A172 (cell line): Measurements from ENCODE around the gene ATXN7L1. TPM values are rescaled to one million over a fixed set of nuclear protein-coding genes. Genes with fewer than 3 reads are reported as not detected.
A peak's percentile ranks its signal among the peaks of the same experiment; 100 is the strongest.
"Not testable (repeated sequence)": the region's sequence is repeated elsewhere in the genome, so short reads cannot be mapped to it uniquely, and the experiment has no call there.

Experiments
- DNase-seq: peaks from one replicate; pipeline ENCODE4 v3.0.0-alpha.2; 2015; ENCODE audit warnings: low spot score
- total RNA-seq: library from RNA; depleted of rRNA; stranded (reverse); fragments of >200 nt; shearing (Covaris generic); gene quantifications from 2 replicates; pipeline ENCODE4 v1.2.3, GENCODE V29; 2014

Gene ATXN7L1
- total RNA-seq, 1 experiment from 2014 or later, result 1.6 TPM

- DNase-seq, result no peak
These were observed 73.6 kb downstream of the ATXN7L1 start for GRCh38 chr7:105802604-105803428.

DNA sequence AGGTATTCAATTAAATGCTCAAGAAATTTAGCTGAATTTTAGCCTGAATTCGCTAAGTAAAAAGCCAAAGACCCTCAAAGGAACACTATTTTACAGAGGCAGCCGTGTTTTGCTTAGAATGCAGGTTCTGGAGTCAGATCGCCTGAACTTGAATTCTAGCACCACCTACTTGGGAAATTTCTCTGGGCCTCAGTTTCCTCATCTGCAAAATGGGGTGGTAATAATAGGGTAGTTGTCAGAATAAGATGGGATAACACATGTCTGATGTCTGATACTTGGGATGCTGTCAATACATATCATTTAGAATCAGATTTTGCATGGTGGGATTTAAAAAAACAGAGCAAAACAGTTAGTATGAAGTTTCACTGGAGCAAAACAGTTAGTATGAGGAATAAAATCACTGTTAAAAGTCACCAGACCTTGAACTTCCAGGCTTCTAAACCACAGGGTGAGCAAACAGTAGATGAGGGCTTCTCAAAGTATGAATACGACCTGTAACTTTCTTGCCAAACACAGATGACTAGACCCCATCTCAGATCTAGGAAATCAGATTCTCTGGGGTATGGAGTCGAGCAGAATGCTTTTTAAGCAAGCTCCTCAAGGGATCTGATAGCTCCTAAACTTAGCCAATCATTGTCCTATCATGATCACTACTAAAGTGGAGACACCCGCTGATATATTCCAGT, 75.4 kb downstream of the ATXN7L1 start:
- DNase-seq, result no peak

DNA sequence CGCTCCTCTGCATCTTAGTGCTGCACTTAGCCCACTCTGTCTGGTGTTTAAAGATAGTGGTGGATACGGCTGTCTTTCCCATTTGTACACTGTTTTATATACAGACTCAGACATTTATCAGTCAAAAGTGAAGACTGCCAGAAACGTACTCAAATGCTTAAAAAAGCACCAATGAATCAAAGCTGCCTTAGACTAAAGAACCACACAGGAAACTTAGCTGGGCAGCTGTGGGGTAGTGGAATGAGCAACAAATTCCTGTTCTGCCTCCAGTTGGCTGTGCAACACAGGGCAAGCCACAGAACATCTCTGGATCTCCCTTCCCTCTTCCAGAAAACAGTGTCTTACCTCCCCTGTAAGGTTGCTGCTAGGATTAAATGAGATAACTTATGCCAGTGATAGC, 76.0 kb downstream of the ATXN7L1 start:
- no peak for DNase-seq

- DNase-seq, result no peak
These were observed 76.7 kb downstream of the ATXN7L1 start for GRCh38 chr7:105799677-105800076.

DNA sequence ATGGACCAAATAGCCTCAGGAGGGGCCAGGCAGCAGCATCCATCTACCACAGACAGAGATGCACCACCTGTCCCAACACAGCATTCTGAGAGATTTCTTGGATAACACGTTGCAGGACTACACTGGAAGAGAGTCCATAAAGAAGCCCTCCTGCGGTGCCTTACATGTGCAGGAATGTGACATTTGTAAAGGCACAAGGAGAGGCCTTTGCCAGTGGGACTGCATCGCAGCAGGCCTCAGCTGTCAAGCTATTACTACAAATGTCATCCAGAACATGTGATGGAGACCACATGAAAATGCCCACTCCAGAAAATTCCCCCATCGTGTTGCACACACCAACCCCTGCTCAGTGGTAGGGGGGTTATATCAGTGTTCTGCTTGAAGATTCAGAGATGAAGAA, 77.4 kb downstream of the ATXN7L1 start:
- no peak for DNase-seq

- no peak for DNase-seq
These were observed 78.7 kb downstream of the ATXN7L1 start for GRCh38 chr7:105797652-105798051.

- no peak for DNase-seq
These were observed 80.0 kb downstream of the ATXN7L1 start for GRCh38 chr7:105796365-105796764.

GRCh38 chr7:105794741-105795729, 81.4 kb downstream of the ATXN7L1 start:
- DNase-seq, result no peak

DNA sequence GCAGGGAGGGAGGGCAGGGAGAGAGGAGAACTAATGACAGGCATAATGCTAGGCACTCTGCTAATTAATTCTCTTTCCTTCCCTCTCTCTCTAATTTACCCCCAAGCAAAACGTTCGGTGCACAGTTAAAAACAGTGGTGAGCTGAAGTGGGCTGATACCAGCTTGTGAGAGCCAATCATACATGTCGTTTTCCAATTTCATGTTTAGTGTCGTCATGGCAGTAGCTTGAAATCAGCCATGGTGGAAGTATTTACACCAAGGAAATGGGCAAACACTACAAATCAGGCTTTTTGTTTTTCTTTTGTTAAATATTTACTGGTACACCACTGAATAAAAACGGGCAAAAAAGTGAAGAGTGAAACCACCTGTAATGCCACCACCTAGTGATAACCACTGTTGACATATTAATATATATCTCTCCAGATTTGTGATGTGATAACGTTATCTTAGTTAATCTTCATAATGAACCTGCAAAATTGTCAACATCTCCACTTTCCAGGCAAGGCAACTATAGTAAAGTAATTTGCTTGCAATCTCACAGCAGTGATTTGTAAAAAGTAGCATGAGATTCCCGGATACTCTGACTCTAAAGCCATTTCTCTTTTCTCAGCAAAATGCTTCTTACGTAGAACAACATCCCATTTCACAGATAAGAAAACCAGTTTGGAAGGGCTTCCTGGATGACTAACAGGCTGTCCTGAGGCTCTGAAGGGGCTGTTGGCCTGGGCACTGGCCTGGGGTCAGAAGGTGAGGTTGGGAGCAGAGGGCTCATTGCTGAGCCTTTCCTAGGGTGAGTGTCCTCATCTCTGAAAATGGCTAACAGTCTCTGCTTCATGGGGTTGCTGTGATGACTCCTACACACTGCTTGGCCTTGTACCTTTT, 83.7 kb downstream of the ATXN7L1 start:
- no peak for DNase-seq

- DNase-seq, result no peak
These were observed 84.5 kb downstream of the ATXN7L1 start for GRCh38 chr7:105791926-105792325.

DNA sequence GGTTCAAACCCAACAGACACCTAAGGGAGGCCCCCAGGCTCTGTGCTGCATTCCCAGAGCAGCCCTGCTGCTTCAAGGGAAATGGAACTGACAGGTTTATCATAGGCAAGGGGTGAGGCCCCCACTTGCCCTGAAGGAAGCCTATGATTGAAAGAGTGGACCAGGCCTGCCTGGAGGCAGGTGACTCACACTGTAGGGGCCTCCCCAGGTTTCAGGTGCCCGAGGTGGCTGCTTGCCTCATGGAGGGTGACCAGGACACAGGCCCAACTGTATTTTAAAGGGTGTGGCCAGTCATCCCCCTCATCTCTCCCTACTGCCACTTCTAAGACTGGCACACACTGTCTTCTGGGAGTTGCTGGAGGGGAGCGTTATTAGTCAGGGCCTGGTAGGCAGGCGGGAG, 85.4 kb downstream of the ATXN7L1 start:
- no peak for DNase-seq

DNA sequence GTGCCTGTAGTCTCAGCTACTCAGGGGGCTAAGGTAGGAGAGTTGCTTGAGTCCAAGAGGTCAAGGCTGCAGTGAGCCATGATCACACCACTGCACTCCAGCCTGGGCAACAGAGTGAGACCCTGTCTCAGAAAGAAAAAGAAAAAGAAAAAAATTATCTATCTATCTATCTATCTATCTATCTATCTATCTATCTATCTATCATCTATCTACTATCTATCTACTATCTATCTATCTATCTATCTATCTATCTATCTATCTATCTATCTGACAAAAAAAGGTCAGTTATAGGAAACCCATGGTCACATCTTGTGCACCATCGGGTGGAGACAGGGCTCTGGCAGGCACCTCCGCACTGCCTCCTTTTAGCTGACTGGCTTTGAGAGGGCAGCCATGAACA, 85.9 kb downstream of the ATXN7L1 start:
- DNase-seq, result not testable (repeated sequence)

- DNase-seq, result no peak
These were observed 87.5 kb downstream of the ATXN7L1 start for GRCh38 chr7:105788816-105789349.

- DNase-seq, result no peak
These were observed 88.0 kb downstream of the ATXN7L1 start for GRCh38 chr7:105788356-105788755.

- DNase-seq, result no peak
These were observed 88.6 kb downstream of the ATXN7L1 start for GRCh38 chr7:105787793-105788192.

- DNase-seq, result no peak
These were observed 89.6 kb downstream of the ATXN7L1 start for GRCh38 chr7:105786520-105787470.

DNA sequence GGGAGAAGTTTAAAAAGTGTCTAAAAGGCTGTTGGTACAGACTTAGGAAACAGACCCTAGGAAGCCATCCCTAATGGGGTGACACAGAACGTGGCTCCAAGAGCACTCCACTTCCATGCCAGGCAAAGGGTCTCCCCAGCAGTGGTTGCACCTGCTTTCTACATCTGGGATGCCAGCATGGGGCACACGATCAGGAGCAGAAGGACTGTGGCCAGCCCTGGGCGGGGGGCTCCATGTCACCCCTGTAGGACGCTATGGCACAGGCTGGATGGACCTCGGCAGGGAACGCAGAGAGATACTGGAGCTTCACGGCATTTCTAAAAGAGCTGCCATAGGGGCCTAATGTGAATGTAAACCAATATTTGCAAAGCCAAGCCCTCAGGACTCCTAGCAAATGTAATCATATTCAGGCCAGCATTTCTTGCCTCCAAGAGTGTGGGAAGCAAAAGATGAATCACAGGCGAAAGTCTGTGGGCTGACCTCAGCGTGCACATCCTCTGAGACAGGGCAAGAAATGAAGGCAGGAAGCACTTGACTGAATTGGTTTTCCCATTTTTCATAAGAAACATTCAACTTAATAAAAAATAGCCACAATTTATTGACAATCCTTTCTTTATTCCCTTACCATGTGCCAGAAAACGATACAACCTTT, 93.9 kb downstream of the ATXN7L1 start:
- peak; percentile 87 for DNase-seq

DNA sequence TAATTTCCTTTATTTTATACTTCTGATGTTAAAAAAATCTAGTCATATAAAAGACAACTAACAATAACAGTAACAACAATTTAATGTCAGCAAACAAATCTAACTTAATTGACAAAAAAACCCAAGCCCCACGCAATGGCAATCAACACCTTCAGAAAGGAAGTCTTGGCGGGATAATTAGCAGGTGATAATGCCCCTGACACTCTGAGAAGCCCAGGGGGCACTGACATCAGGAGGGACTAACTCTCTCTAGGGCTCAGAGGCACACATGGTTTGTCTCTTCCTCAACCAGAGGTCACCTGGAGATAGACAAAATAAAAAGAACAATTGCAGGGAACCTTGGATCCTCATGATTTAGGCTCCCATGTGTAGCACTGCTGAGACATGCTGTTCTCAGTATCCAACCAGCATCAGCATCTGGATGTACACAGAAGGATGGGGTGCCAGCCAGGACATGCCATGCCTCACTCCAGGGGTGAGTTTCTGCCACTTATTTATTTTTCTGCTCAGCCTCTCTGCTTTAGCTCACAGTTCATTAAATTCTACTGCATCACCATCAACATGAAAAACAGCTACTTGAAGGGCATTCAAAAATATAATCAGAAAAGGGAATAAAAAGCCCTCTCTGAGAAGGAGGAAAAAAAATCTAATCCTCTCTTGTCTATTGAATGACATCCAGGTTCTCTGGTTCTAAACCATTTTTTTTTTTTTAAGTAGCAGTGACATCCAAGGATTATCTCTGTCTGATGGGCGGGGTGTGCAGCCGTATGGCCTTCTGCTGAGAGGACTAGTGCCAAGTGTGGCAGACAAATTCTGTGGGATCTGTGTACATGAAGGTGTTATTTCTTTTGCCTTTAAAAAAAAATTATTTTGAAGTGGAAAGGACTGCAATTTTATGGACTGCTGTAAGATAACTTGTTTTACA, 96.3 kb downstream of the ATXN7L1 start:
- no peak for DNase-seq
